ENCODE measurements around the gene PRR5.

PRR5 gene

DNA sequence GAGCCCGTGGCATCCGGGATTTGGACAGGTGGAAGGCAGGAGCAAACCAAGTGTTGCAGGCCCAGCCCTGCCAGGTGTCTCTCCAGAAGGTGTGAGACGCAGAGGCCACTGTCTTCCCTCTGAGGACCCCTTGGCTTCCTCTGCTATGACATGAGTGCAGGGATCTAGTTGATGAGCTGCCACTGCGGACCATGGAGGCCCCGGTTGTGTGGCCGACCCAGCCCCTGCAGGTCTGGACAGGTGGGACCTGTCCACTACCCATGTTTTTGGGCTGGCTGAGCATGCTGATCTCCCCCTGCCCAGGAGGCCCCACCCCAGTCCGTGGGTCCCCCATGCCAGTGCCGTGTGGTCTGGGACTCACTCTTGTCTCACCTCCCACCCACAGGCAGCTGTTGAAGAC is 22.9 kb downstream of the PRR5 start:
- ATAC-seq (ENCODE audit: low read depth) (no peak), DNase-seq (ENCODE audit: low spot score) (no peak)
- H3K27ac ChIP-seq (ENCODE audit: poor library complexity, severe bottlenecking), result no peak overlapping the region
- H3K4me1 ChIP-seq (ENCODE audit: insufficient read depth, poor library complexity, severe bottlenecking), result no peaks in the 10 kb centered on the region
- TF ChIP-seq, protein P1, sequence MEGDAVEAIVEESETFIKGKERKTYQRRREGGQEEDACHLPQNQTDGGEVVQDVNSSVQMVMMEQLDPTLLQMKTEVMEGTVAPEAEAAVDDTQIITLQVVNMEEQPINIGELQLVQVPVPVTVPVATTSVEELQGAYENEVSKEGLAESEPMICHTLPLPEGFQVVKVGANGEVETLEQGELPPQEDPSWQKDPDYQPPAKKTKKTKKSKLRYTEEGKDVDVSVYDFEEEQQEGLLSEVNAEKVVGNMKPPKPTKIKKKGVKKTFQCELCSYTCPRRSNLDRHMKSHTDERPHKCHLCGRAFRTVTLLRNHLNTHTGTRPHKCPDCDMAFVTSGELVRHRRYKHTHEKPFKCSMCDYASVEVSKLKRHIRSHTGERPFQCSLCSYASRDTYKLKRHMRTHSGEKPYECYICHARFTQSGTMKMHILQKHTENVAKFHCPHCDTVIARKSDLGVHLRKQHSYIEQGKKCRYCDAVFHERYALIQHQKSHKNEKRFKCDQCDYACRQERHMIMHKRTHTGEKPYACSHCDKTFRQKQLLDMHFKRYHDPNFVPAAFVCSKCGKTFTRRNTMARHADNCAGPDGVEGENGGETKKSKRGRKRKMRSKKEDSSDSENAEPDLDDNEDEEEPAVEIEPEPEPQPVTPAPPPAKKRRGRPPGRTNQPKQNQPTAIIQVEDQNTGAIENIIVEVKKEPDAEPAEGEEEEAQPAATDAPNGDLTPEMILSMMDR (IDR thresholded peaks at IDR 0.05; ENCODE audit: poor library complexity, severe bottlenecking), result no peak
- H3K9me3 ChIP-seq (ENCODE audit: severe bottlenecking), result no peaks in the 10 kb centered on the region
- no peaks in the 10 kb centered on the region for H3K27me3 ChIP-seq (ENCODE audit: insufficient read depth, poor library complexity, severe bottlenecking)
- no peak overlapping the region for H3K4me3 ChIP-seq (ENCODE audit: severe bottlenecking)
- no peaks in the 10 kb centered on the region for H3K36me3 ChIP-seq (ENCODE audit: low read depth)

DNA sequence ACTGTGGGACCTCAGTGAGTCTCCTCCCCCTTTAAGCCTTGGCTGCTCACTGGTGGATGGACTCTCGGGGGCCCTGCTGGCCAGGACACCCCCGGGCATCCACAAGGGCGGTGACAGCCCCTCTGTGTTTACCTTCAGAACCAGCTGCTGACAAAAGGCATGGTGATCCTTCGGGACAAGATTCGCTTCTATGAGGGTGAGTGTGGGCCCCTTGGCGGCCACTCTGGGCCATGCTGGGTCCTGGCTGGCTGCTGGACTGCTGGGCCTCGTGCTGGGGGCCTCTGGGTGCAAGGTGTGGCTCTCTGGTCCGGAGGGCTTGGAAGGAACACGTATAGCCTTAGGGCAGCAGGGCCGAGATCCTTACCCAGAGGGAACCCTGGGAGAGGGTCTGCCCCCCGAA is 24.4 kb downstream of the PRR5 start:
- H3K4me1 ChIP-seq (ENCODE audit: insufficient read depth, poor library complexity, severe bottlenecking), result no peaks in the 10 kb centered on the region
- no peaks in the 10 kb centered on the region for H3K9me3 ChIP-seq (ENCODE audit: severe bottlenecking)
- TF ChIP-seq, protein P1 (IDR thresholded peaks at IDR 0.05; ENCODE audit: poor library complexity, severe bottlenecking), result no peak
- no peak overlapping the region for H3K4me3 ChIP-seq (ENCODE audit: severe bottlenecking)
- no peaks in the 10 kb centered on the region for H3K36me3 ChIP-seq (ENCODE audit: low read depth)
- ATAC-seq (ENCODE audit: low read depth) (no peak), DNase-seq (ENCODE audit: low spot score) (no peak)
- no peak overlapping the region for H3K27ac ChIP-seq (ENCODE audit: poor library complexity, severe bottlenecking)
- H3K27me3 ChIP-seq (ENCODE audit: insufficient read depth, poor library complexity, severe bottlenecking), result no peaks in the 10 kb centered on the region

DNA sequence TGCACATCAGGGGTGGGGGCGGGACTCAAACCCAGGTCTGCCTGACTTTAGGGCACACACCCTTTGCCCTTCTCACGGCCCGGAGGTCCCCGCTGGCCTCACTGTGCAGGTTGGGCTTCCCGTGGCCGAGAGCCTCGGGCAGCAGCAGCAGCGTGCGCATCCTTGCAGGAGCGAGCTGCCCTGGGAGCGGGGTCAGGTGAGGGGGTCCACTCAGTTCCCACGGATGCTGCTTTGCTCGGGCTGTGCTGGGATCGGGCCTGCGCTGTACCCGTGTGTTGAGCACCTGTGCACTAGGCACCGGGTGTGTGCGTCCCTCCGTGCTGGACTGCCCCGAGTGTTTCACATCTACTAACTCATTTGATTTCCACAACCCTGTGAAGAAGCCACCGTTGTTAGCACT is 25.1 kb downstream of the PRR5 start:
- ATAC-seq (ENCODE audit: low read depth), result no peak
- TF ChIP-seq, protein P1 (IDR thresholded peaks at IDR 0.05; ENCODE audit: poor library complexity, severe bottlenecking), result no peak
- no peak overlapping the region for H3K4me3 ChIP-seq (ENCODE audit: severe bottlenecking)
- H3K36me3 ChIP-seq (ENCODE audit: low read depth), result no peaks in the 10 kb centered on the region
- H3K27me3 ChIP-seq (ENCODE audit: insufficient read depth, poor library complexity, severe bottlenecking), result no peaks in the 10 kb centered on the region
- H3K9me3 ChIP-seq (ENCODE audit: severe bottlenecking), result no peaks in the 10 kb centered on the region
- H3K4me1 ChIP-seq (ENCODE audit: insufficient read depth, poor library complexity, severe bottlenecking), result no peaks in the 10 kb centered on the region
- H3K27ac ChIP-seq (ENCODE audit: poor library complexity, severe bottlenecking), result no peak overlapping the region
- DNase-seq (ENCODE audit: low spot score), result no peak

DNA sequence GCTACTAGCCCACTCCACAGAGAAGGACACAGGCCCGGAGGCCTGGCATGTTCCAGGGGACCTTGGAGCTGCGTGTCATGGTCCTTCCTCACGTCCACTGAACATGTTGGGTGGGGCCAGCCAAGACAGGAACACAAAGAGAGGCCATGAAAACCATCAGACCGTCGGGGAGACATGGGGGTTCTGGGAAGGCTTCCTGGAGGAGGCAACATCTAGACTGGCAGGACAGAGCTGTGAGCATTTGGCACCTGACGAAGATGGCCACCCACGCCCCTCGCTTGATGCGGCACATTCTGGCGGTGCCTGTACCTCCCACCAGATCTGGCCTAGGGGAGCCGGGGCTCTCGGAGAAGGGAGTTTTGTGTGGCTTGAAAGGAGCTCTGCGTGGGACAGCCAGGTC is 25.7 kb downstream of the PRR5 start:
- no peak for ATAC-seq (ENCODE audit: low read depth)
- H3K4me1 ChIP-seq (ENCODE audit: insufficient read depth, poor library complexity, severe bottlenecking), result no peaks in the 10 kb centered on the region
- H3K9me3 ChIP-seq (ENCODE audit: severe bottlenecking), result no peaks in the 10 kb centered on the region
- H3K27me3 ChIP-seq (ENCODE audit: insufficient read depth, poor library complexity, severe bottlenecking), result no peaks in the 10 kb centered on the region
- no peak for DNase-seq (ENCODE audit: low spot score)
- H3K4me3 ChIP-seq (ENCODE audit: severe bottlenecking), result no peak overlapping the region
- TF ChIP-seq, protein P1 (IDR thresholded peaks at IDR 0.05; ENCODE audit: poor library complexity, severe bottlenecking), result no peak
- H3K36me3 ChIP-seq (ENCODE audit: low read depth), result no peaks in the 10 kb centered on the region
- no peak overlapping the region for H3K27ac ChIP-seq (ENCODE audit: poor library complexity, severe bottlenecking)

DNA sequence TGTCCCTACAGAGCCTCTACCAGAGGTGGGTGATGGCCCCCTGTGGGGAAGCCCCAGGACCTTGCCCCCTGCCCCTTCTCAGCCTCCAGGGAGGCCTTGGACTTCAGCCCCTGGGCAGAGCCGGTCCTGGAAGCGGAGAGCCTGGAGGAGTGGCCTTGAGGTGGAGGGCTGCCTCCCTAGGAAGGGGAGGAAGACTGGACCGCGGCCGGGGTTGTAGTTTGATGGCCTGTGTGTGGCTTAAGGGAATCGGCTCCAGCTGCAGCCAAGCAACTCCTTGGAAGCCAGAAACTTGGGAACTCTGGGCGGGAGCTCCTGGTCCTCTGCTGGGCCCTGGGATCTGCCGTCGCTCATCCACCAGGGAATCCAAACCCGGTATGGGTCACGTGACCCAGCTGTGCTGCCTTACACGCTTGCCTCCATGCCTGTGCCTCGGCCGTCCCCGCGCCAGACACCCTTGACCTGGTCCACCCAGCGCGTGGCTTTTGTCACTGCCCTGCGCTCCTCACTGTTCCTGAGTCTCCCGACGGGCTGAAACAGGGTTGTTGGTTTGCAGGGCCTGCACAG is 26.8 kb downstream of the PRR5 start:
- Histone ChIP-seq H3K27me3 (ENCODE audit: insufficient read depth, poor library complexity, severe bottlenecking) (no peaks in the 10 kb centered on the region), H3K9me3 (ENCODE audit: severe bottlenecking) (no peaks in the 10 kb centered on the region), H3K27ac (ENCODE audit: poor library complexity, severe bottlenecking) (no peak overlapping the region), H3K4me1 (ENCODE audit: insufficient read depth, poor library complexity, severe bottlenecking) (no peaks in the 10 kb centered on the region), H3K36me3 (ENCODE audit: low read depth) (no peaks in the 10 kb centered on the region), H3K4me3 (ENCODE audit: severe bottlenecking) (no peak overlapping the region)
- TF ChIP-seq, protein P1 (IDR thresholded peaks at IDR 0.05; ENCODE audit: poor library complexity, severe bottlenecking), result no peak
- ATAC-seq (ENCODE audit: low read depth), result no peak
- no peak for DNase-seq (ENCODE audit: low spot score)

All from RWPE2 (cell line).